ENCODE measurements around the gene PCDHGA10. TPM values are rescaled to one million over a fixed set of nuclear protein-coding genes. Genes with fewer than 3 reads are reported as not detected.
A peak's percentile ranks its signal among the peaks of the same experiment; 100 is the strongest.

Gene PCDHGA10
- total RNA-seq (2021; ENCODE audit: unreplicated experiment) = 3.8 TPM
- polyA plus RNA-seq (2012) = 3.8 and 3.9 TPM in 2 replicates
- percentile 57 among the genes with signal in this experiment for Bru-seq, nascent RNA
- BruChase-seq, experiment 1, labeled RNA remaining after a 6-hour chase = percentile 88 among the genes with signal in this experiment
- percentile 73 among the genes with signal in this experiment for BruChase-seq, experiment 2, labeled RNA remaining after a 2-hour chase
- long read RNA-seq = 0 reads

GRCh38 chr5:141412854-141413539, at the start of gene PCDHGA10:
Gene PCDHGA10 (plus strand): TSS chr5:141412987. CDS start chr5:141413176, 189 bp downstream.
- ATAC-seq (peak; percentile 89), DNase-seq (ENCODE audit: low read depth, low spot score) (peak; percentile 71)
- Histone ChIP-seq H3K9me2 (ENCODE audit: insufficient read depth) (no peaks in the 10 kb centered on the region), H3K27ac (ENCODE audit: low read depth, low read length) (peak within 1 kb of the TSS; percentile 44), H3K4me1 (ENCODE audit: control insufficient read depth in 1 of 2, insufficient read depth in 2 of 2, low read length in 2 of 2) (peaks cover 2 to 5% of the 10 kb centered on the region in 2 experiments; a peak in 1 of 4 replicates), H2AFZ (ENCODE audit: low read depth, low read length, poor library complexity, severe bottlenecking) (peak within 1 kb of the TSS; percentile 76), H4K20me1 (ENCODE audit: insufficient read depth) (no peaks in the 10 kb centered on the region), H3K36me3 (ENCODE audit: control insufficient read depth in 1 of 2, insufficient read depth in 2 of 2, low read length in 2 of 2) (no peaks in the 10 kb centered on the region), H3K4me2 (ENCODE audit: low read length) (peak within 1 kb of the TSS; percentile 74), H3K27me3 (ENCODE audit: insufficient read depth, low read length) (no peaks in the 10 kb centered on the region), H3K4me3 (replicated peaks in 1 of 2; ENCODE audit: low read depth in 1 of 2, low read length in 2 of 2) (peak within 1 kb of the TSS; percentile 46 to 61), H3K9ac (ENCODE audit: low read length) (peak within 1 kb of the TSS; percentile 60), H3K79me2 (ENCODE audit: insufficient read depth, low read length) (no peaks in the 10 kb centered on the region), H3K9me3 (ENCODE audit: control insufficient read depth in 1 of 2, insufficient read depth in 1 of 2, low read depth in 1 of 2, low read length in 2 of 2) (no peaks in the 10 kb centered on the region; a peak in 1 of 4 replicates)
- CTCF ChIA-PET = interaction anchor here (0.7 to 3.4 kb wide), 25 partner anchors 8 to 224 kb away, joined by 3 to 73 read pairs (median 5); partner anchors contain the start of genes PCDHB14, PCDHGA11, PCDHGA12 and PCDHGB2
- RAD21 ChIA-PET (ENCODE audit: low non-redundant PET in 1 of 2, low total read pairs in 2 of 2, uncharacterized antibody in 2 of 2, unreplicated experiment in 2 of 2) = interaction anchor here (1.1 to 2.1 kb wide), 6 partner anchors 108 to 151 kb away, joined by 5 to 17 read pairs (median 7); no protein-coding TSS in a partner anchor
- TF ChIP-seq RAD21 (IDR thresholded peaks at IDR 0.05; ENCODE audit: low read depth) = peak; percentile 94
- TF ChIP-seq YY1 (IDR thresholded peaks at IDR 0.05; ENCODE audit: extremely low read depth, insufficient replicate concordance, low read depth, low read length) = peak; percentile 69
- no peak for TF ChIP-seq SIN3A (IDR thresholded peaks at IDR 0.05; ENCODE audit: low read depth)
- TF ChIP-seq EZH2phosphoT487 (IDR thresholded peaks at IDR 0.05; ENCODE audit: borderline replicate concordance) = no peak
- no peak for TF ChIP-seq POLR2A (IDR thresholded peaks at IDR 0.05; ENCODE audit: borderline replicate concordance, extremely low read depth, insufficient read depth, insufficient read length)
- TF ChIP-seq, protein P1, sequence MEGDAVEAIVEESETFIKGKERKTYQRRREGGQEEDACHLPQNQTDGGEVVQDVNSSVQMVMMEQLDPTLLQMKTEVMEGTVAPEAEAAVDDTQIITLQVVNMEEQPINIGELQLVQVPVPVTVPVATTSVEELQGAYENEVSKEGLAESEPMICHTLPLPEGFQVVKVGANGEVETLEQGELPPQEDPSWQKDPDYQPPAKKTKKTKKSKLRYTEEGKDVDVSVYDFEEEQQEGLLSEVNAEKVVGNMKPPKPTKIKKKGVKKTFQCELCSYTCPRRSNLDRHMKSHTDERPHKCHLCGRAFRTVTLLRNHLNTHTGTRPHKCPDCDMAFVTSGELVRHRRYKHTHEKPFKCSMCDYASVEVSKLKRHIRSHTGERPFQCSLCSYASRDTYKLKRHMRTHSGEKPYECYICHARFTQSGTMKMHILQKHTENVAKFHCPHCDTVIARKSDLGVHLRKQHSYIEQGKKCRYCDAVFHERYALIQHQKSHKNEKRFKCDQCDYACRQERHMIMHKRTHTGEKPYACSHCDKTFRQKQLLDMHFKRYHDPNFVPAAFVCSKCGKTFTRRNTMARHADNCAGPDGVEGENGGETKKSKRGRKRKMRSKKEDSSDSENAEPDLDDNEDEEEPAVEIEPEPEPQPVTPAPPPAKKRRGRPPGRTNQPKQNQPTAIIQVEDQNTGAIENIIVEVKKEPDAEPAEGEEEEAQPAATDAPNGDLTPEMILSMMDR (IDR thresholded peaks at IDR 0.05 in 2 of 3, conservative IDR thresholded peaks at IDR 0.05 in 1 of 3; ENCODE audit: borderline replicate concordance in 1 of 3, insufficient read depth in 1 of 3, low read depth in 2 of 3, low read length in 2 of 3) = peak; percentile 84 to 96 (median 86)
- TF ChIP-seq, protein P2, sequence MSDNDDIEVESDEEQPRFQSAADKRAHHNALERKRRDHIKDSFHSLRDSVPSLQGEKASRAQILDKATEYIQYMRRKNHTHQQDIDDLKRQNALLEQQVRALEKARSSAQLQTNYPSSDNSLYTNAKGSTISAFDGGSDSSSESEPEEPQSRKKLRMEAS (IDR thresholded peaks at IDR 0.05) = peak; percentile 10; the same call in 1 of the 2 replicates
- TF ChIP-seq EGR1 (IDR thresholded peaks at IDR 0.05; ENCODE audit: low read depth) = no peak
- peak; percentile 24; the same call in 1 of the 2 replicates for TF ChIP-seq POLR2AphosphoS5 (IDR thresholded peaks at IDR 0.05; ENCODE audit: low read depth, low read length)
- TF ChIP-seq, protein P3, sequence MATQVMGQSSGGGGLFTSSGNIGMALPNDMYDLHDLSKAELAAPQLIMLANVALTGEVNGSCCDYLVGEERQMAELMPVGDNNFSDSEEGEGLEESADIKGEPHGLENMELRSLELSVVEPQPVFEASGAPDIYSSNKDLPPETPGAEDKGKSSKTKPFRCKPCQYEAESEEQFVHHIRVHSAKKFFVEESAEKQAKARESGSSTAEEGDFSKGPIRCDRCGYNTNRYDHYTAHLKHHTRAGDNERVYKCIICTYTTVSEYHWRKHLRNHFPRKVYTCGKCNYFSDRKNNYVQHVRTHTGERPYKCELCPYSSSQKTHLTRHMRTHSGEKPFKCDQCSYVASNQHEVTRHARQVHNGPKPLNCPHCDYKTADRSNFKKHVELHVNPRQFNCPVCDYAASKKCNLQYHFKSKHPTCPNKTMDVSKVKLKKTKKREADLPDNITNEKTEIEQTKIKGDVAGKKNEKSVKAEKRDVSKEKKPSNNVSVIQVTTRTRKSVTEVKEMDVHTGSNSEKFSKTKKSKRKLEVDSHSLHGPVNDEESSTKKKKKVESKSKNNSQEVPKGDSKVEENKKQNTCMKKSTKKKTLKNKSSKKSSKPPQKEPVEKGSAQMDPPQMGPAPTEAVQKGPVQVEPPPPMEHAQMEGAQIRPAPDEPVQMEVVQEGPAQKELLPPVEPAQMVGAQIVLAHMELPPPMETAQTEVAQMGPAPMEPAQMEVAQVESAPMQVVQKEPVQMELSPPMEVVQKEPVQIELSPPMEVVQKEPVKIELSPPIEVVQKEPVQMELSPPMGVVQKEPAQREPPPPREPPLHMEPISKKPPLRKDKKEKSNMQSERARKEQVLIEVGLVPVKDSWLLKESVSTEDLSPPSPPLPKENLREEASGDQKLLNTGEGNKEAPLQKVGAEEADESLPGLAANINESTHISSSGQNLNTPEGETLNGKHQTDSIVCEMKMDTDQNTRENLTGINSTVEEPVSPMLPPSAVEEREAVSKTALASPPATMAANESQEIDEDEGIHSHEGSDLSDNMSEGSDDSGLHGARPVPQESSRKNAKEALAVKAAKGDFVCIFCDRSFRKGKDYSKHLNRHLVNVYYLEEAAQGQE (IDR thresholded peaks at IDR 0.05; ENCODE audit: low read depth) = no peak
- no peak for TF ChIP-seq JUND (IDR thresholded peaks at IDR 0.05)
- POLR2A ChIA-PET = interaction anchor here (1.0 to 2.0 kb wide), 5 partner anchors 93 to 151 kb away, joined by 3 to 9 read pairs (median 4); partner anchors contain the start of gene TAF7
- intact Hi-C loops (cut with micrococcal nuclease) = loop anchor here (1.0 to 2.0 kb wide), 3 partner anchors 100 to 151 kb away; no protein-coding TSS in a partner anchor
- TSS peak; percentile 95 for BruUV-seq (replicated peaks)
